SK-N-SH treated with all-trans-retinoic acid at 6 μM for 48 hours (cell line): ENCODE measurements around the gene TGFB3.

ENCODE experiments used
- CSDC2 ChIP-seq: fragments of 250-450 bp; sonication (Bioruptor Pico); IDR thresholded peaks from 2 replicates; pipeline ENCODE4 v1.5.0; 2020; ENCODE audit warnings: mild to moderate bottlenecking, moderate library complexity
- OSR1 ChIP-seq: fragments of 250-450 bp; sonication (Bioruptor Pico); IDR thresholded peaks from 2 replicates; pipeline ENCODE4 v1.8.0; 2022; ENCODE audit warnings: moderate library complexity, mild to moderate bottlenecking, inconsistent platforms
- TCF4 ChIP-seq: fragments of 250-450 bp; sonication (Bioruptor Pico); IDR thresholded peaks from 2 replicates; pipeline ENCODE4 v1.8.0; 2021; ENCODE audit warnings: mild to moderate bottlenecking, moderate library complexity, borderline replicate concordance
- ZNF565 ChIP-seq: fragments of 450-650 bp; formaldehyde crosslinking; conservative IDR thresholded peaks from 2 replicates; pipeline ENCODE4 v1.5.0; 2020; ENCODE audit warnings: low read depth, mild to moderate bottlenecking, moderate library complexity

DNA sequence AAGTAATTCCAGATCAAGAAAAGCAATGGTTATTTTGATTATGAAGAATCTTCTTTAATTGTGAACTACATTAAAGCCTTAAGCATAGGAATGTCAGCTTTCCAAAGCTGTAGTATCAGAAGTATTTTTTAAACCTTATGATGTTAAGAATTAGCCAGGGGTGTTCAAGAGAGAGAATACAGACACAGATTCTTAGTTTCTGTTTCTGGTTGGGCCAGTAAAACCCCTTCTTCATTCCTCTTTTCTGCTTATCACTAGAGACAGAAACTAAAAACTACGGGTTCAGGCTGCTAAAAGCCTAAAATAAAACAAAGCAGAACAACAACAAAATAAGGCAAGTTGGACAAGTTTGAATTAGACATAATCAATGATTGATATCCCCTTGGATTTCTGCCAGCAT is 42.0 kb upstream of the TGFB3 start:
- TF ChIP-seq TCF4 (CRISPR knock-in tag) (no peak), CSDC2 (CRISPR knock-in tag) (no peak), OSR1 (CRISPR knock-in tag) (no peak), ZNF565 (CRISPR knock-in tag) (no peak)
